COR-L47 (cell line): Measurements from ENCODE around the gene IGSF9B.

ENCODE experiments used
- DNase-seq: peaks from one replicate; lab custom pipeline; 2025; lab: John Stamatoyannopoulos, UW

IGSF9B gene

GRCh38 chr11:133919330-133920108, 37.2 kb downstream of the IGSF9B start:
- DNase-seq = no peak

DNA sequence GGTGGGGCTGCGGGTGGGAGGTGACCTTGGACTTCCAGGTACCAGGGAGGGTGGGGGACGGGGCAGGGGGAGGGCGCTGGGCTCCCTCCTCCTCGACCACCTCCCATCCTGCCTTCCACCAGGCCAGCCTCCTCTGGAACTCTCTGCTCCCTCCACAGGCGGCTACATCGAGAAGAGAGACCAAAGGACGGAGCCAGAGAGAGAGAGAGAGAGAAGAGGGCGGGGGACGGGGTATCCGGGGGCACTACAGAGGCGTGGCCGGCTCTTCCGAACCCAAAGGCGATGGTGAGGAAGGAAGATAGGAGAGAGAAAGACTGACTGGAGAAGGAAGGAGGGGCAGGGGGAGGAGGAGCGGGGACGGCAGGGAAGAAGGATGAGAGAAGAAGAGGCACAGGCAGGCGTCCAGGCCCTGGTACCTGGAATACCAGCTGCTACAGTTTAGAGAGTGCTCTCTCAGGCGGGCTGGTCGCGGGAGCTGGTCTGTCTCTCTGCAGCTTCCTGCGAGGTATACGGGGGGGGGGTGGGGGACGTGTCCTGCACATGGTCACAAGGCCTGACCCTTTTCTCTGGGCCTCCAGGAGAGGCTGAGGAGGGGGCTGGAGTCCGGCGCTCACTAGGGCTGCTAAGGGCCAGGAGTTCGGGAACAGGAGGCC, 38.0 kb downstream of the IGSF9B start:
- no peak for DNase-seq

GRCh38 chr11:133917921-133918607, 38.7 kb downstream of the IGSF9B start:
- DNase-seq = no peak

GRCh38 chr11:133916784-133917440, 39.9 kb downstream of the IGSF9B start:
- DNase-seq = no peak

GRCh38 chr11:133913761-133914160, 43.0 kb downstream of the IGSF9B start:
- no peak for DNase-seq

GRCh38 chr11:133911171-133911570, 45.6 kb downstream of the IGSF9B start:
- no peak for DNase-seq

DNA sequence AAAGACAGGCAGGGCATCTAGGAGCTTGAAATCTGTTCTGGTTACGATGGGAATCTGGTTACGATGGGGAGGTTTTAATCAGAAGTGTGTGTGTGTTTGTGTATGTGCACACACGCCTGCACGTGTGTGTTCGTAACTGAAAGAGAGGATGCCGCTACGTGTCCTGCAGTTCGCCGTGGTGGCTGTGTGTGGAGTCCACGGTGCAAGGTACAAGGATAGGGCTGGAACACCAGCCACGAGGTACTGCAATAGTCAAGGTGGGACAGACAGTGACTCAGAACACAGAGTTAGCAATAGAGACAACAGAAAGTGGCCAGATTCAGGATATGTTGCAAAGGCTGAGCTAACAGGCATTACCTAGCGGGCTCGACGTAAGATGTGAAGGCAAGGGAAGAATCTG, 46.7 kb downstream of the IGSF9B start:
- DNase-seq = no peak

- DNase-seq = no peak
These were observed 47.9 kb downstream of the IGSF9B start for GRCh38 chr11:133908827-133909226.

DNA sequence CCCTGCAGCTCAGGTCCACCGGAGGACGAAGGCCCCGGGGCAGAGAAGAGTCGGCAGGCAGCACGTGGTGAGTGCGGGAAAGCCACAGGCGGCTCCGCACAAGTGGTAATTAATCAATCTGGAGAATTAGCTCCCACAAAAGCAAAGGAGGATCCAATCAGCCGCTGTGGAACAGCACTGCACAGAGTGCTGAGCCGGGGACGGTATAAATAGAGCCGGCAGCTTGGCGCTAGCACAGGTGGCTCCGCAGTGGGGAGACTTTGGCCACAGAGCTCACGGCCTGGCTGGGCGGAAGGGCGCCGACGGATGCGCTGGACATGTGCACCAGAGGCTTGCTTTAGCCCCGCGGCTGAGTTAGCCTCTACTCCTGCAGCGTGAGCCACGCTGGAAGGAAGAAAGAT, 48.9 kb downstream of the IGSF9B start:
- DNase-seq = no peak

DNA sequence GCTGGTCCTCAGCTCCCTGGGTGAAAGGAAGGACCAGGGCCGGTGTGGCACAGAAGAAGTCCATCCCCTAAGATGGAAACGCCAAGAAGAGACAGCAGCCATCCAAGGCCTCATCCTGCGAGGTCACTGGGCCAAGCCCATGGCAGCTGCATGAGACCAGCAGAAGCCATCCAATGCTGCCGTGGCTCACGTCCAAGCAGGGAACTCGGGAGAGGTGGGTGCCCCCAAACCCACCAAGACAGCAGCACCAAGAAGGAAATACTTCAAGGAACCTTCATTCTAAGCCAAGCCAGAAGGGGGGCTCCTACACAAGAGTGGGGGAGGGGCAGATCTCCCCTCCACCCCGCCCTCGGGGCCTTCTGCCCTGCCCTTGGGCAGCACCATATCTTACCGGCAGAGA, 49.6 kb downstream of the IGSF9B start:
- no peak for DNase-seq

- no peak for DNase-seq
These were observed 50.0 kb downstream of the IGSF9B start for GRCh38 chr11:133906746-133907145.

DNA sequence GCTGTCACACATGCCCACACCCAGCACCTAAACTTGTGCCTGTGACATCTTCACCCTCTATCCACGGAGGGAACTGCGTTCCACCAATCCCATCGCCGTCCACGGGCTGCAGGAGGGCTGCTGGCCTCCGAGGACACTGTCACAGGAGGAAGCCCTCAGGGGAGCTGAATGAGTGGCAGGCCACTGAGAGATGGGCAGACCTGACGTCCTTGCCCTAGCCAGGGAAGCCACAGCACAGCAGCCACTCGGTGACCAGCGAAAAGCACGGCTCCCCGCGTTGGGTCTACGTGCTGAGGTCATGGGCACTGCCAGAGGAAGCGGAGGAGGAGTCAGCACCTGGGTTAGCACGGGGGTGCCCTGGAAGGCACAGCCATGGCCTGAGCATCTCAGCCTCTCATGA, 50.5 kb downstream of the IGSF9B start:
- DNase-seq = no peak

GRCh38 chr11:133905677-133906156, 51.1 kb downstream of the IGSF9B start:
- DNase-seq = no peak

DNA sequence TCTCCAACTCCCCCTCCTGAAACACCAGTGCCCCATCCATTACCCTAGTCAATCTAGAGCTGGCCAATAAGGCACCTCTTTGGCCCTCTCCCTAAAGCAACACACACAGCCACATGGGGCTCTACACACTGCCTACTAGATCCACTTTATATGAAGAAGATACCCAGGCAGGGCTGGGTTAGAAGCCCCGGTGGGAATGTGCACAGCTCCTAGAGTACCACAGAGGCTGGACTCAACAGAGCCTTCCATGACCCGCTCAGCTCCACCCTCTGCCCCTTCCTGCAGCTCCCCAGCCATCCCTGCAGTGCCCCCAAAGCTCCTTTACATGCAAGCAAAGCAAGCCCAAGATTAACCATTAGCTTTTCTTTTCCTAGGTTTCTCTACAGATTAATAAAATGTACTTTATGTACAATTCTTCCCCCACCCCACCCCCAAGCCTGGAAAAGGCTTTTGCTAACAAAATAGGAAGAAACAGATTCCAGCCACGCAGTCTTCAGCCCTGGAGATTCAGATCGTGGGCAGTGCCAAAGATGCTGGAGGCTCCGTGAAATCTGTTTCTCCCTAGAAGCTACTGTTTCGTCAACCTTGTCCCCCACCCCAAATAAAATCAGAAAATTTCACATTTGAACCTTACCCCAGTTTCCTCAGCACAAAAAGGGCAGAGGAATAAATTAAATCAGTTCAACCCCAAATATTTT, 51.8 kb downstream of the IGSF9B start:
- DNase-seq = no peak

GRCh38 chr11:133903875-133904817, 52.6 kb downstream of the IGSF9B start:
- no peak for DNase-seq

DNA sequence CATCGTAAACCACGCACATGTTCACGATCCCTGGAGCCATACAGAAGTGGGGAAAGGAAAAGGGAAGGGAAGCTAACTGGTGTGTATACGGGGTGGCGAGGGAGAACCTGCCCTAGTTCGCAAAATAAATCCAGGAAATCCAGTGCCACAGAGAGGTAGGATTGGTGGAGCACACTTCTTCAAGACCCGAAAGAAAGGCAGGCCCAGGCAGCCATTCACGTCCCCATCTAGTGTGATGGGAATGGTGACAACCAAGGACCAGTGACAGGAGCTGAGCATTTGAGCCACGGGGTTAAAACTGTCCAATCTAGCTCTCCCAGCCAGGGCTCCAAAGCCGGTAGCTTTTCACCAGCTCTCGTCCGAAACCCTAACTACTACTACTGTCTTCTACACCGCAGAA, 53.7 kb downstream of the IGSF9B start:
- no peak for DNase-seq

DNA sequence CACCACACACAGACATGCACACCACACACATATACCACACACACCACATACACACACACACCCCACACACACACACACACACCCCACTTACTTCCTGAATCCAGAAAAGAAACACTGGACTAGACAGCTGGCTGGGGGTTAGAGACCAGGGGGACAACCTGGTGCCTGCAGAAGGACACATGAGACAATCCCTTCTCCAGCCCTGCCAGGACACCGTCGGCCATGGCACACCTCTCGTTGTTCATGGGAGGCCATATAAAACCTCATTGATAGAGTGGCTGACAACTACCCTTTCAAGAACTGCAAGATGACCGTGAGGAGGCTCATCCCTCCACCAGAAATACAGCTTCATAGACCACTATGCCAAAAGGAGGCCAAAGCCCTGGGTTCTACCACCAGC, 54.3 kb downstream of the IGSF9B start:
- no peak for DNase-seq

- no peak for DNase-seq
These were observed 54.8 kb downstream of the IGSF9B start for GRCh38 chr11:133901999-133902398.

DNA sequence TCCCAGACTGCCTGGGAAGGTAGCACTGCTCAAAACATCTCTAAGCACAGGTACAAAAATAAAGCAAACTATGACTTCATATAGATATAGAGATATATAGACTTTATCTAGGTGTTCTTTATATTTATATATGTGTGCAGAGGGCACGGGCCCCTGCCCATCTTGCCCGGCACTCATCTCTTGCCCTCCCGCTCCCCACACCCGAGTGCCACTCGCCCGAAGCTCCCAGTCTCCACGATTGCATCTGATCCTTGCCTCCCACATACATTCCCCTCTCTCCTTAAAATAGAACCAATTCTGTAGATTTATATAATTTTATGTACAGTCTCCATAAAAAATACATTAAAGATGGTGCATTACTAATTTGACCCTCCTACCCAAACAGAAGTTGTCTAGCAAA, 55.5 kb downstream of the IGSF9B start:
- no peak for DNase-seq

GRCh38 chr11:133900176-133901105, 56.3 kb downstream of the IGSF9B start:
- DNase-seq = no peak
